Spleen (tissue), 7 donors: ENCODE measurements around the gene GLYATL1.

ENCODE experiments used
- POLR2A ChIP-seq, 3 donors: fragments of 450-650 bp; IDR thresholded peaks; one replicate each; pipeline ENCODE4 v1.5.1; 2017; ENCODE audit warnings: antibody characterized with exemption in 3 of 3, mild to moderate bottlenecking in 1 of 3
- TF ChIP-seq, protein P1 (sequence below), 11 experiments: fragments of 200-600 bp in 7 of 11; fragments of 450-650 bp in 4 of 11; sonication (generic) in 4 of 11; IDR thresholded peaks in 8 of 11; conservative IDR thresholded peaks in 3 of 11; 1 replicate in 7 of 11; 2 replicates in 4 of 11; pipeline versions ENCODE4 v1.4.0 to v1.8.0; 2016 to 2021; ENCODE audit warnings: antibody characterized with exemption in 11 of 11, inconsistent platforms in 4 of 11, mild to moderate bottlenecking in 1 of 11
- donor health status: DM: no; HTN: no; CAD: no; lungs with moderate emphysema.
- donor health status: DM: no; HTN: no; CAD: no.
- donor health status: DM: no; HTN: no; CAD: no.

DNA sequence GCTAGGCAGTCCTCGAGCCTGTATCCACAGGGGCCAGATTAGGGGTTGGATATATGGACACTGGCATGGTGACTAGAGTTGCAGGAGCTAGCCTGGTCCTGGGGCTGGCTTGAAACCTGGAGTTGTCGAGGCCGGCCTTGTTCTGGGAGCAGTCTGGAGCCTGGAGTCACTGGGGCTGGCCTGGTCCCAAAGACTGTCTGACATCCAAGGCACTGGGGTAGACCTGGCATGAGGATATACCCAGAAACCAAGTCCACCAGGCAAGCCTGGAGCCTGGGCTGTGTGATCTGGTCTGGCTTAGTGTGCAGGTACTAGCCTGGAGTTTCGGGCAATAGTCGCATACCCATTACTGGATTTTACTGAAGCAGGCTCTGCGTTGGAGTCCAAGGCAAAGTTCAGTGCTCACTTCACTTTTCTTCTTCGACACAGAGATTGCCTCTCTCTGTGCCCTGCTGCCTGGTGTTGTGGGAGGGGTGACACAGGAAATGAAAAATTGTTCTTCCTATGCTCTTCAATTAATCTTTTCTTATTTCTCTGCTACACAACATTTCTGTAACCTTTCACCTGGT lies 4.3 kb upstream of the GLYATL1 start:
- TF ChIP-seq, protein P1, sequence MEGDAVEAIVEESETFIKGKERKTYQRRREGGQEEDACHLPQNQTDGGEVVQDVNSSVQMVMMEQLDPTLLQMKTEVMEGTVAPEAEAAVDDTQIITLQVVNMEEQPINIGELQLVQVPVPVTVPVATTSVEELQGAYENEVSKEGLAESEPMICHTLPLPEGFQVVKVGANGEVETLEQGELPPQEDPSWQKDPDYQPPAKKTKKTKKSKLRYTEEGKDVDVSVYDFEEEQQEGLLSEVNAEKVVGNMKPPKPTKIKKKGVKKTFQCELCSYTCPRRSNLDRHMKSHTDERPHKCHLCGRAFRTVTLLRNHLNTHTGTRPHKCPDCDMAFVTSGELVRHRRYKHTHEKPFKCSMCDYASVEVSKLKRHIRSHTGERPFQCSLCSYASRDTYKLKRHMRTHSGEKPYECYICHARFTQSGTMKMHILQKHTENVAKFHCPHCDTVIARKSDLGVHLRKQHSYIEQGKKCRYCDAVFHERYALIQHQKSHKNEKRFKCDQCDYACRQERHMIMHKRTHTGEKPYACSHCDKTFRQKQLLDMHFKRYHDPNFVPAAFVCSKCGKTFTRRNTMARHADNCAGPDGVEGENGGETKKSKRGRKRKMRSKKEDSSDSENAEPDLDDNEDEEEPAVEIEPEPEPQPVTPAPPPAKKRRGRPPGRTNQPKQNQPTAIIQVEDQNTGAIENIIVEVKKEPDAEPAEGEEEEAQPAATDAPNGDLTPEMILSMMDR (IDR thresholded peaks at IDR 0.05 in 8 of 11, conservative IDR thresholded peaks at IDR 0.05 in 3 of 11) = no peak
- TF ChIP-seq POLR2A (IDR thresholded peaks at IDR 0.05) = no peak
